HCT116 (cell line): Measurements from ENCODE around the gene SYT7. TPM values are rescaled to one million over a fixed set of nuclear protein-coding genes. Genes with fewer than 3 reads are reported as not detected.

ENCODE experiments used
- ATAC-seq: fragments of 200-7000 bp; cut with Tn5 transposase; 2 replicates; pipeline ENCODE4 v1.9.1; 2020; ENCODE audit warnings: mild to moderate bottlenecking, moderate library complexity
- BruUV-seq: library from RNA; stranded (reverse); fragments of 400-500 nt; replicated peaks from 2 replicates; lab custom pipeline; 2021; lab: Mats Ljungman, UMichigan
- CTCF ChIA-PET: fragments of 300-600 bp; sonication (Branson Sonifier 250); formaldehyde crosslinking; loops from one replicate; lab custom pipeline; 2021; ENCODE audit warnings: antibody characterized with exemption; lab: Charles Lee
- POLR2A ChIA-PET: fragments of 300-600, 350-600 bp; sonication (Branson Sonifier 250); formaldehyde crosslinking; loops from one replicate; lab custom pipeline; 2021; ENCODE audit warnings: antibody characterized with exemption; lab: Charles Lee
- RAD21 ChIA-PET, 2 experiments: fragments of 300-600 bp; sonication (Branson Sonifier 250); formaldehyde crosslinking; loops; one replicate each; lab custom pipeline; 2023; ENCODE audit warnings: low total read pairs in 2 of 2; ENCODE audit not compliant: uncharacterized antibody in 2 of 2, unreplicated experiment in 2 of 2, low non-redundant PET in 1 of 2; lab: Charles Lee
- DNase-seq: peaks from one replicate; pipeline ENCODE4 v3.0.0-alpha.2; 2010; ENCODE audit warnings: low read depth, low spot score
- H2AFZ ChIP-seq: fragments of 200-600 bp; shearing (Covaris generic), sonication (generic); 2 replicates; pipeline ENCODE4 v1.6.1; 2017; ENCODE audit warnings: low read depth, mixed run types, mixed read lengths, antibody characterized with exemption, low read length; ENCODE audit not compliant: poor library complexity, severe bottlenecking
- H3K27ac ChIP-seq: 2 replicates; pipeline ENCODE4 v1.5.1; 2012; ENCODE audit warnings: low read depth, low read length
- H3K27me3 ChIP-seq: fragments of 200-600 bp; sonication (generic); 2 replicates; pipeline ENCODE4 v1.6.1; 2016; ENCODE audit warnings: mixed run types, low read length, mixed read lengths; ENCODE audit not compliant: insufficient read depth
- H3K36me3 ChIP-seq, 2 experiments: fragments of 200-500 bp in 1 of 2; fragments of 200-600 bp in 1 of 2; sonication (Bioruptor generic) in 1 of 2; sonication (generic) in 1 of 2; 2 replicates each; pipeline versions ENCODE4 v1.5.1 to v1.6.1; 2014 to 2016; ENCODE audit warnings: low read length in 2 of 2, inconsistent platforms in 1 of 2, mixed read lengths in 1 of 2, mixed run types in 1 of 2; ENCODE audit not compliant: insufficient read depth in 2 of 2, control insufficient read depth in 1 of 2
- H3K4me1 ChIP-seq, 2 experiments: fragments of 200-600 bp in 1 of 2; sonication (generic) in 1 of 2; 2 replicates each; pipeline versions ENCODE4 v1.5.1 to v1.6.1; 2012 to 2017; ENCODE audit warnings: low read length in 2 of 2, inconsistent platforms in 1 of 2, mild to moderate bottlenecking in 1 of 2, mixed read lengths in 1 of 2, mixed run types in 1 of 2, moderate library complexity in 1 of 2; ENCODE audit not compliant: insufficient read depth in 2 of 2, control insufficient read depth in 1 of 2
- H3K4me2 ChIP-seq: fragments of 200-600 bp; sonication (generic); 2 replicates; pipeline ENCODE4 v1.6.1; 2017; ENCODE audit warnings: mixed run types, low read length, mixed read lengths
- H3K4me3 ChIP-seq, 2 experiments: fragments of 200-600 bp in 1 of 2; sonication (generic) in 1 of 2; replicated peaks in 1 of 2; 2 replicates each; pipeline ENCODE4 v1.5.1; 2011 to 2016; ENCODE audit warnings: low read length in 2 of 2, control low read depth in 1 of 2, low read depth in 1 of 2, mild to moderate bottlenecking in 1 of 2, mixed read lengths in 1 of 2, mixed run types in 1 of 2
- H3K79me2 ChIP-seq: fragments of 200-600 bp; sonication (generic); 2 replicates; pipeline ENCODE4 v1.6.1; 2017; ENCODE audit warnings: mild to moderate bottlenecking, mixed run types, low read length, moderate library complexity, mixed read lengths; ENCODE audit not compliant: insufficient read depth
- H3K9ac ChIP-seq: fragments of 200-600 bp; sonication (generic); 2 replicates; pipeline ENCODE4 v1.6.1; 2016; ENCODE audit warnings: low read length, mixed read lengths
- H3K9me2 ChIP-seq: fragments of 200-600 bp; sonication (generic), shearing (Covaris generic); 2 replicates; pipeline ENCODE4 v1.6.1; 2017; ENCODE audit warnings: mixed run types, mild to moderate bottlenecking, moderate library complexity; ENCODE audit not compliant: insufficient read depth
- H3K9me3 ChIP-seq, 2 experiments: fragments of 200-500 bp in 1 of 2; fragments of 200-600 bp in 1 of 2; sonication (Bioruptor generic) in 1 of 2; sonication (generic) in 1 of 2; 2 replicates each; pipeline ENCODE4 v1.6.1; 2014 to 2017; ENCODE audit warnings: low read length in 2 of 2, mixed read lengths in 2 of 2, inconsistent platforms in 1 of 2, low read depth in 1 of 2, mild to moderate bottlenecking in 1 of 2, mixed run types in 1 of 2, moderate library complexity in 1 of 2; ENCODE audit not compliant: control insufficient read depth in 1 of 2, insufficient read depth in 1 of 2
- H4K20me1 ChIP-seq: fragments of 200-600 bp; sonication (generic), shearing (Covaris generic); 2 replicates; pipeline ENCODE4 v1.6.1; 2017; ENCODE audit warnings: mixed run types, mild to moderate bottlenecking, moderate library complexity; ENCODE audit not compliant: insufficient read depth
- ATF3 ChIP-seq: IDR thresholded peaks from 2 replicates; pipeline ENCODE4 v1.6.1; 2012
- CBX3 ChIP-seq: IDR thresholded peaks from 2 replicates; pipeline ENCODE4 v1.6.1; 2012; ENCODE audit warnings: low read depth
- CEBPB ChIP-seq: IDR thresholded peaks from 2 replicates; pipeline ENCODE4 v1.6.1; 2012; ENCODE audit warnings: low read depth
- EGR1 ChIP-seq: IDR thresholded peaks from 2 replicates; pipeline ENCODE4 v1.6.1; 2012; ENCODE audit warnings: low read depth
- EZH2phosphoT487 ChIP-seq: fragments of 200-600 bp; IDR thresholded peaks from 2 replicates; pipeline ENCODE4 v1.6.1; 2018; ENCODE audit warnings: antibody characterized with exemption, borderline replicate concordance
- MAX ChIP-seq: IDR thresholded peaks from 2 replicates; pipeline ENCODE4 v1.6.1; 2012
- SIN3A ChIP-seq: IDR thresholded peaks from 2 replicates; pipeline ENCODE4 v1.6.1; 2012; ENCODE audit warnings: low read depth
- SRF ChIP-seq: IDR thresholded peaks from 2 replicates; pipeline ENCODE4 v1.6.1; 2012; ENCODE audit warnings: low read depth
- TCF7L2 ChIP-seq: IDR thresholded peaks from 2 replicates; pipeline ENCODE4 v1.7.0; 2011; ENCODE audit warnings: borderline replicate concordance, inconsistent platforms; ENCODE audit not compliant: insufficient read depth, insufficient read length; ENCODE audit errors: extremely low read depth
- ZBTB33 ChIP-seq: IDR thresholded peaks from 2 replicates; pipeline ENCODE4 v1.6.1; 2011; ENCODE audit warnings: mild to moderate bottlenecking, low read length, moderate library complexity; ENCODE audit not compliant: insufficient replicate concordance; ENCODE audit errors: extremely low read depth
- ZFX ChIP-seq: fragments of 450-650 bp; IDR thresholded peaks from 2 replicates; pipeline ENCODE4 v1.6.1; 2017
- ZNF274 ChIP-seq: fragments of 200-500 bp; sonication (Bioruptor generic); IDR thresholded peaks from 2 replicates; pipeline ENCODE4 v1.6.1; 2014; ENCODE audit warnings: mild to moderate bottlenecking, low read depth, low read length, inconsistent platforms
- intact Hi-C: fragments of 100-400 bp; cut with micrococcal nuclease; formaldehyde crosslinking; loops from 2 replicates; pipeline ENCODE4 v1.10.0; 2022
- total RNA-seq: library from RNA; stranded (reverse); gene quantifications from one replicate; pipeline ENCODE4 v1.2.1, GENCODE V29; 2021; ENCODE audit not compliant: unreplicated experiment

Gene SYT7
- total RNA-seq, 1 experiment from 2014 or later = 27.4 TPM

- H3K4me1 ChIP-seq = peaks cover 5 to 11% of the 10 kb centered on the region in 2 experiments; a peak in 3 of 4 replicates
- POLR2A ChIA-PET = no interaction called here
- H4K20me1 ChIP-seq = peaks cover 1% of the 10 kb centered on the region; the same call in 1 of the 2 replicates
- no TSS peak for BruUV-seq
- H3K79me2 ChIP-seq = peaks cover 16% of the 10 kb centered on the region; the same call in 1 of the 2 replicates
- no peaks in the 10 kb centered on the region for H3K9me3 ChIP-seq
- H3K9ac ChIP-seq = no peak overlapping the region
- intact Hi-C loops = no loop called here
- TF ChIP-seq SRF (no peak), MAX (no peak), EGR1 (no peak), ZNF274 (no peak)
- H3K4me3 ChIP-seq = no peak overlapping the region
- no peak overlapping the region for H2AFZ ChIP-seq
- no peak for DNase-seq
- RAD21 ChIA-PET = no interaction called here
- no peak overlapping the region for H3K4me2 ChIP-seq
- CTCF ChIA-PET = no interaction called here
- no peak for ATAC-seq
- H3K9me2 ChIP-seq = no peaks in the 10 kb centered on the region
- no peaks in the 10 kb centered on the region for H3K36me3 ChIP-seq
- H3K27ac ChIP-seq = no peak overlapping the region
- no peaks in the 10 kb centered on the region for H3K27me3 ChIP-seq
Measured at GRCh38 chr11:61572913-61573312, 8.0 kb downstream of the SYT7 start.

- H3K27me3 ChIP-seq = no peaks in the 10 kb centered on the region
- BruUV-seq = no TSS peak
- no peak for ATAC-seq
Measured at GRCh38 chr11:61571869-61572268, 9.0 kb downstream of the SYT7 start.

More at GRCh38 chr11:61571869-61572268, 9.0 kb downstream of the SYT7 start:
- Histone ChIP-seq H2AFZ (no peak overlapping the region), H3K4me1 (peaks cover 5 to 14% of the 10 kb centered on the region in 2 experiments; a peak in 3 of 4 replicates), H4K20me1 (peaks cover 5% of the 10 kb centered on the region; the same call in 1 of the 2 replicates), H3K27ac (no peak overlapping the region), H3K4me3 (no peak overlapping the region), H3K9me2 (no peaks in the 10 kb centered on the region), H3K4me2 (no peak overlapping the region), H3K79me2 (peaks cover 13% of the 10 kb centered on the region; the same call in 1 of the 2 replicates), H3K9ac (no peak overlapping the region), H3K9me3 (no peaks in the 10 kb centered on the region), H3K36me3 (no peaks in the 10 kb centered on the region)
- POLR2A ChIA-PET = no interaction called here
- intact Hi-C loops = no loop called here
- RAD21 ChIA-PET = no interaction called here
- no peak for DNase-seq
- TF ChIP-seq EZH2phosphoT487 = no peak
- no peak for TF ChIP-seq TCF7L2
- TF ChIP-seq ZFX = no peak
- TF ChIP-seq CEBPB = no peak
- TF ChIP-seq CBX3 = no peak
- no peak for TF ChIP-seq ZBTB33
- no peak for TF ChIP-seq ATF3
- no peak for TF ChIP-seq SIN3A
- CTCF ChIA-PET = no interaction called here
